ENCODE data around the gene BAZ2B. TPM values are rescaled to one million over a fixed set of nuclear protein-coding genes. Genes with fewer than 3 reads are reported as not detected.

The BAZ2B gene
- polyA plus RNA-seq, 2 donors = 12.5 to 18.3 TPM

GRCh38 chr2:159396799-159397198 is 219.5 kb downstream of the BAZ2B start:
- H3K27me3 ChIP-seq (ENCODE audit: control insufficient read depth in 1 of 2, insufficient read depth in 2 of 2, low read length in 2 of 2) = no peaks in the 10 kb centered on the region
- no peaks in the 10 kb centered on the region for H3K9me3 ChIP-seq (ENCODE audit: control insufficient read depth in 2 of 2, insufficient read depth in 1 of 2, low read depth in 1 of 2, low read length in 1 of 2)
- no peak overlapping the region for H3K4me3 ChIP-seq (ENCODE audit: low read depth in 1 of 2, low read length in 2 of 2)
- H3K36me3 ChIP-seq (ENCODE audit: control insufficient read depth in 2 of 2, insufficient read depth in 2 of 2, low read length in 1 of 2) = peaks cover 0 to 3% of the 10 kb centered on the region in 2 donors
- no peak overlapping the region for H3K27ac ChIP-seq (ENCODE audit: low read depth in 2 of 2, low read length in 1 of 2)
- WGBS, 2 donors = 83 to 84% methylated on average over 1 of the region's 1 CpG
- H3K4me1 ChIP-seq (ENCODE audit: control insufficient read depth in 2 of 2, insufficient read depth in 2 of 2, low read length in 1 of 2) = no peaks in the 10 kb centered on the region

DNA sequence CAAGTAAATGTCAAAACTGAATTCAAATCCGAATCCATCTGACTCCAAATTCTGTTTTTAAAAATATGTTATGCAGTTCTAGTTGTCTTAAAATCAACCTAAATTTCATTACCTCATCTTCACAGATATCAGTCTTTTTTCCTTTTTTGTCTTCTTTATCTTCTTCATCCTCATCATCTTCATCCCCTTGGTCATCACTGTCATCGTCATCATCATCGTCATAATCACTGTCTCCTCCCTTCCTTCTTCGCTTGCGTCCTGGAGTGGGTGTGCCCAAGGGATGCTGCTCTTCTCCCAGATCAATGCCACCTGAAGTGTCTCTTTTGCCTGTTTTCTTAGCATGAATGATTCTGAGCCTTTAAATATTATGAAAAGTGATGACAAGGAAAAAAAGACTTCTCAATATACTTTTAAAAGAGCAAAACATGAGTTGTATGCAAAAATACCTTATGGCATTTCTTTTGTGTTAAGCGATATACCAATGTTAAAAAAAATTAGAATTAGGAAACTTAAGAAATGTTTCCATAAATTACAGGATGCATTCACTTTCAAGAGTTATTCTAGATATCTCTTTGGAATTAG is 233.8 kb downstream of the BAZ2B start:
- Histone ChIP-seq H3K4me1 (ENCODE audit: control insufficient read depth in 2 of 2, insufficient read depth in 2 of 2, low read length in 1 of 2) (no peaks in the 10 kb centered on the region), H3K27ac (ENCODE audit: low read depth in 2 of 2, low read length in 1 of 2) (no peak overlapping the region), H3K4me3 (ENCODE audit: low read depth in 1 of 2, low read length in 2 of 2) (no peak overlapping the region), H3K27me3 (ENCODE audit: control insufficient read depth in 1 of 2, insufficient read depth in 2 of 2, low read length in 2 of 2) (no peaks in the 10 kb centered on the region), H3K36me3 (ENCODE audit: control insufficient read depth in 2 of 2, insufficient read depth in 2 of 2, low read length in 1 of 2) (peaks cover 3 to 4% of the 10 kb centered on the region in 2 donors), H3K9me3 (ENCODE audit: control insufficient read depth in 2 of 2, insufficient read depth in 1 of 2, low read depth in 1 of 2, low read length in 1 of 2) (no peaks in the 10 kb centered on the region)
- WGBS, 2 donors = 98% methylated on average over 6 of the region's 6 CpGs

- Histone ChIP-seq H3K4me1 (ENCODE audit: control insufficient read depth in 2 of 2, insufficient read depth in 2 of 2, low read length in 1 of 2) (no peaks in the 10 kb centered on the region), H3K36me3 (ENCODE audit: control insufficient read depth in 2 of 2, insufficient read depth in 2 of 2, low read length in 1 of 2) (peaks cover 3 to 4% of the 10 kb centered on the region in 2 donors), H3K9me3 (ENCODE audit: control insufficient read depth in 2 of 2, insufficient read depth in 1 of 2, low read depth in 1 of 2, low read length in 1 of 2) (no peaks in the 10 kb centered on the region), H3K27me3 (ENCODE audit: control insufficient read depth in 1 of 2, insufficient read depth in 2 of 2, low read length in 2 of 2) (no peaks in the 10 kb centered on the region), H3K27ac (ENCODE audit: low read depth in 2 of 2, low read length in 1 of 2) (no peak overlapping the region), H3K4me3 (ENCODE audit: low read depth in 1 of 2, low read length in 2 of 2) (no peak overlapping the region)
Measured at GRCh38 chr2:159381574-159381973, 234.8 kb downstream of the BAZ2B start.

- 85 to 96% methylated on average over 1 of the region's 1 CpG for WGBS, 2 donors
- Histone ChIP-seq H3K4me1 (ENCODE audit: control insufficient read depth in 2 of 2, insufficient read depth in 2 of 2, low read length in 1 of 2) (no peaks in the 10 kb centered on the region), H3K27ac (ENCODE audit: low read depth in 2 of 2, low read length in 1 of 2) (no peak overlapping the region), H3K27me3 (ENCODE audit: control insufficient read depth in 1 of 2, insufficient read depth in 2 of 2, low read length in 2 of 2) (no peaks in the 10 kb centered on the region), H3K4me3 (ENCODE audit: low read depth in 1 of 2, low read length in 2 of 2) (no peak overlapping the region), H3K36me3 (ENCODE audit: control insufficient read depth in 2 of 2, insufficient read depth in 2 of 2, low read length in 1 of 2) (peaks cover 3 to 4% of the 10 kb centered on the region in 2 donors), H3K9me3 (ENCODE audit: control insufficient read depth in 2 of 2, insufficient read depth in 1 of 2, low read depth in 1 of 2, low read length in 1 of 2) (no peaks in the 10 kb centered on the region)
Measured at GRCh38 chr2:159380685-159381239, 235.6 kb downstream of the BAZ2B start.

GRCh38 chr2:159379181-159379580 is 237.2 kb downstream of the BAZ2B start:
- WGBS, 2 donors = 0% methylated on average over 1 of the region's 1 CpG
- peaks cover 0 to 4% of the 10 kb centered on the region in 2 donors for H3K36me3 ChIP-seq (ENCODE audit: control insufficient read depth in 2 of 2, insufficient read depth in 2 of 2, low read length in 1 of 2)

DNA sequence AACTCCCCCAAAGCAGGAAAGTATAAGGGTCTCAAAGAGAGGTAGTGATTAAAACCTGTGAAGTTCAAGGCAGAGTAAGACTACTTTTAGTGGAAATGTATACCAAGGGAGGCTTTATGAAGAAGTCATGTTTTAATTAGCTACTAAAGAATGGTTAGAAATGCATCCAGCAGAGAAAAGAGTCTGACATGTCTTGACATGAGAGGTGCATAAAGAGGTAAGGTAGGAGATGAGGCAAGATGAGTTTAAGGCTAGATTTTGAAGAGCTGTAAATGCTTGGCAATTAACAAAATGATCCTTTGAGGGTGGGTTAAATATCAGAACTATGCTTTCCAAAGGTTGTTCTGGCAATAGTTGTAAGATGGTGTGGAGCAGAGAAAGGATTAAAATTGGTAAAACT is 241.1 kb downstream of the BAZ2B start:
- Histone ChIP-seq H3K36me3 (ENCODE audit: control insufficient read depth in 2 of 2, insufficient read depth in 2 of 2, low read length in 1 of 2) (peaks cover 4% of the 10 kb centered on the region in 2 donors), H3K9me3 (ENCODE audit: control insufficient read depth in 2 of 2, insufficient read depth in 1 of 2, low read depth in 1 of 2, low read length in 1 of 2) (no peaks in the 10 kb centered on the region), H3K4me3 (ENCODE audit: low read depth in 1 of 2, low read length in 2 of 2) (no peak overlapping the region), H3K4me1 (ENCODE audit: control insufficient read depth in 2 of 2, insufficient read depth in 2 of 2, low read length in 1 of 2) (no peaks in the 10 kb centered on the region), H3K27ac (ENCODE audit: low read depth in 2 of 2, low read length in 1 of 2) (no peak overlapping the region), H3K27me3 (ENCODE audit: control insufficient read depth in 1 of 2, insufficient read depth in 2 of 2, low read length in 2 of 2) (no peaks in the 10 kb centered on the region)

More at GRCh38 chr2:159379181-159379580, 237.2 kb downstream of the BAZ2B start:
- Histone ChIP-seq H3K9me3 (ENCODE audit: control insufficient read depth in 2 of 2, insufficient read depth in 1 of 2, low read depth in 1 of 2, low read length in 1 of 2) (no peaks in the 10 kb centered on the region), H3K27me3 (ENCODE audit: control insufficient read depth in 1 of 2, insufficient read depth in 2 of 2, low read length in 2 of 2) (no peaks in the 10 kb centered on the region), H3K4me3 (ENCODE audit: low read depth in 1 of 2, low read length in 2 of 2) (no peak overlapping the region), H3K4me1 (ENCODE audit: control insufficient read depth in 2 of 2, insufficient read depth in 2 of 2, low read length in 1 of 2) (no peaks in the 10 kb centered on the region), H3K27ac (ENCODE audit: low read depth in 2 of 2, low read length in 1 of 2) (no peak overlapping the region)

- Histone ChIP-seq H3K9me3 (ENCODE audit: control insufficient read depth in 2 of 2, insufficient read depth in 1 of 2, low read depth in 1 of 2, low read length in 1 of 2) (no peaks in the 10 kb centered on the region), H3K36me3 (ENCODE audit: control insufficient read depth in 2 of 2, insufficient read depth in 2 of 2, low read length in 1 of 2) (peaks cover 6 to 9% of the 10 kb centered on the region in 2 donors), H3K4me1 (ENCODE audit: control insufficient read depth in 2 of 2, insufficient read depth in 2 of 2, low read length in 1 of 2) (no peaks in the 10 kb centered on the region), H3K4me3 (ENCODE audit: low read depth in 1 of 2, low read length in 2 of 2) (no peak overlapping the region), H3K27me3 (ENCODE audit: control insufficient read depth in 1 of 2, insufficient read depth in 2 of 2, low read length in 2 of 2) (no peaks in the 10 kb centered on the region), H3K27ac (ENCODE audit: low read depth in 2 of 2, low read length in 1 of 2) (no peak overlapping the region)
- WGBS, 2 donors = 50% methylated on average over 2 of the region's 2 CpGs
Measured at GRCh38 chr2:159371506-159371905, 244.8 kb downstream of the BAZ2B start.

DNA sequence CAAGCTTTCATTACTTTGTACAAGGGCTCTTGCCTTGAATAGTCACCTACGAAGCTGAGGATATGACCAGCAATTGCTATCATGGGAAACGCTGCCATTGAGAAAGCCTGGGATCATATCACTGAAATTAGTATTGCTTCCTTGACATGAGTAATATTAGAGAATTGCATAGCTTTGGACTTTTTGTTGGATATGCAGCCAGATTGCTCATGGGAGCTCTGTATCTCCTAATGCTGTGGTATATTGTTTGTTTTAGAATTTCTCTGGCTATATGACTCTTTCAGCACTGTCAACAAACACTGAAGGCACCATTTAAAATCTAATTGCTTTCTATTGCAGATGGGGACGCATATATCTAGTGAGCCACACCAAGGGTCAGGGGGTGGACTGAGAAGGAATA is 249.8 kb downstream of the BAZ2B start:
- Histone ChIP-seq H3K4me1 (ENCODE audit: control insufficient read depth in 2 of 2, insufficient read depth in 2 of 2, low read length in 1 of 2) (no peaks in the 10 kb centered on the region), H3K4me3 (ENCODE audit: low read depth in 1 of 2, low read length in 2 of 2) (no peak overlapping the region), H3K27me3 (ENCODE audit: control insufficient read depth in 1 of 2, insufficient read depth in 2 of 2, low read length in 2 of 2) (no peaks in the 10 kb centered on the region), H3K36me3 (ENCODE audit: control insufficient read depth in 2 of 2, insufficient read depth in 2 of 2, low read length in 1 of 2) (peaks cover 11 to 16% of the 10 kb centered on the region in 2 donors), H3K27ac (ENCODE audit: low read depth in 2 of 2, low read length in 1 of 2) (no peak overlapping the region), H3K9me3 (ENCODE audit: control insufficient read depth in 2 of 2, insufficient read depth in 1 of 2, low read depth in 1 of 2, low read length in 1 of 2) (no peaks in the 10 kb centered on the region)
- WGBS, 2 donors = 96 to 97% methylated on average over 3 of the region's 3 CpGs

DNA sequence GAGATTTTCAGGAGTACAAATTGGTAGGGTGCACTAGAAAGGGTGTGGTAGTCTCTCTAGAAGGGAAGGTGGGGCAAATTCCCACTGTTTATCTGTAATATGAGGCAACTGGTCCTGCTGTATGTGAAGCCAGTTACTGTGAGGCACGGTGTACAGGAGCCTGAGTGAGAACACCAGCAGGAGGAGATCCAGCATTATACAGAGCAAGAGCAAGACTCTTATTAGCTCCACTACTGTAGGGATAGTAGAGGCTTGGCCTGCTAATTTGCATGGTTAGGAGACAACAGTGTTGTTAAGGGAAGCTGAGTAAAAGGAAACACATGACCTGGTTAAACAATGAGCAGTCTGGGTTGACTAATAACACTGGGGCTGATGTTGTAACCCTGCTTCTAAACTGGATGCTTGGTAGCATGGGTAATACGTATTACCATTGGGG is 253.5 kb downstream of the BAZ2B start:
- Histone ChIP-seq H3K27ac (ENCODE audit: low read depth in 2 of 2, low read length in 1 of 2) (no peak overlapping the region), H3K4me1 (ENCODE audit: control insufficient read depth in 2 of 2, insufficient read depth in 2 of 2, low read length in 1 of 2) (no peaks in the 10 kb centered on the region), H3K9me3 (ENCODE audit: control insufficient read depth in 2 of 2, insufficient read depth in 1 of 2, low read depth in 1 of 2, low read length in 1 of 2) (no peaks in the 10 kb centered on the region), H3K36me3 (ENCODE audit: control insufficient read depth in 2 of 2, insufficient read depth in 2 of 2, low read length in 1 of 2) (peaks cover 5 to 12% of the 10 kb centered on the region in 2 donors), H3K27me3 (ENCODE audit: control insufficient read depth in 1 of 2, insufficient read depth in 2 of 2, low read length in 2 of 2) (no peaks in the 10 kb centered on the region), H3K4me3 (ENCODE audit: low read depth in 1 of 2, low read length in 2 of 2) (no peak overlapping the region)
- WGBS, 2 donors = 81 to 88% methylated on average over 2 of the region's 2 CpGs

DNA sequence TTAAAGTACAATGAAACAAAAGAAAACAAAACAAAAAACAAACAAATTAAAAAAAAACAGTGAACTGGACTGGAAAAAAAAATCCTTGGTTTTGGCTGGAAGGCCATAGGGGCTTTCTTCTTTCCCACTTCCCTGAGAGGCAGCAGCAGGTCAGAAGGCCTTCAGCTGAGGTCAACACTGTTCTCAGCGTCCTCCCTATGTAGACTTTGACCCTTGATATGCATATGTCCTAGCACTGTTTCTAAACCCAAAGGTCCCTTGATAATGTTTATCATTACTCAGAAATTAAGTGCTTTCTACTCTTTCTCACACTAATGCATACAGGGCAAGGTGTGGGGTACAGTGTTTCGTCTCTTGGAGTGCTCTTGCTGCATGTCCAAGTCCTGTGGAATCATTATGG is 254.3 kb downstream of the BAZ2B start:
- WGBS, 2 donors = 89 to 97% methylated on average over 2 of the region's 2 CpGs
- H3K27me3 ChIP-seq (ENCODE audit: control insufficient read depth in 1 of 2, insufficient read depth in 2 of 2, low read length in 2 of 2) = no peaks in the 10 kb centered on the region
- no peaks in the 10 kb centered on the region for H3K4me1 ChIP-seq (ENCODE audit: control insufficient read depth in 2 of 2, insufficient read depth in 2 of 2, low read length in 1 of 2)
- H3K4me3 ChIP-seq (ENCODE audit: low read depth in 1 of 2, low read length in 2 of 2) = no peak overlapping the region
- no peaks in the 10 kb centered on the region for H3K9me3 ChIP-seq (ENCODE audit: control insufficient read depth in 2 of 2, insufficient read depth in 1 of 2, low read depth in 1 of 2, low read length in 1 of 2)
- no peak overlapping the region for H3K27ac ChIP-seq (ENCODE audit: low read depth in 2 of 2, low read length in 1 of 2)
- H3K36me3 ChIP-seq (ENCODE audit: control insufficient read depth in 2 of 2, insufficient read depth in 2 of 2, low read length in 1 of 2) = peaks cover 5 to 12% of the 10 kb centered on the region in 2 donors

Data from esophagus (tissue), 2 donors.